T-helper 2 cell (primary cell): Measurements from ENCODE around the gene LATS2.

Experiments used
- DNase-seq, 5 experiments: peaks; one replicate each; pipeline versions ENCODE4 v3.0.0 to v3.0.0-alpha.2; 2012 to 2022

The LATS2 gene

DNA sequence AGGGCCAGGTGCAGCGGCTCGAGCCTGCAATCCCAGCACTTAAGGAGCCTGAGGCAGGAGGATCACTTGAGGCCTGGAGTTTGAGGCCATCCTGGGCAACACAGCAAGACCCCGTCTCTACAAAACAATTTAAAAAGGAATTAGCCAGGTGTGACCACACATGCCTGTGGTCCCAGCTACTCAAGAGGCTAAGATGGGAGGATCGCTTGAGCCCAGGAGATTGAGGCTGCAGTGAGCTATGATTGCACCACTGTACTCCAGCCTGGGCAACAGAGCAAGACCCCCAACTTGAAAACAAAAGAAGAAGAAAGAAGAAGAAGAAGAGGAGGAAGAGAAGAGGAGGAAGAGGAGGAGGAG is 47.7 kb downstream of the LATS2 start:
- DNase-seq: no peak

DNA sequence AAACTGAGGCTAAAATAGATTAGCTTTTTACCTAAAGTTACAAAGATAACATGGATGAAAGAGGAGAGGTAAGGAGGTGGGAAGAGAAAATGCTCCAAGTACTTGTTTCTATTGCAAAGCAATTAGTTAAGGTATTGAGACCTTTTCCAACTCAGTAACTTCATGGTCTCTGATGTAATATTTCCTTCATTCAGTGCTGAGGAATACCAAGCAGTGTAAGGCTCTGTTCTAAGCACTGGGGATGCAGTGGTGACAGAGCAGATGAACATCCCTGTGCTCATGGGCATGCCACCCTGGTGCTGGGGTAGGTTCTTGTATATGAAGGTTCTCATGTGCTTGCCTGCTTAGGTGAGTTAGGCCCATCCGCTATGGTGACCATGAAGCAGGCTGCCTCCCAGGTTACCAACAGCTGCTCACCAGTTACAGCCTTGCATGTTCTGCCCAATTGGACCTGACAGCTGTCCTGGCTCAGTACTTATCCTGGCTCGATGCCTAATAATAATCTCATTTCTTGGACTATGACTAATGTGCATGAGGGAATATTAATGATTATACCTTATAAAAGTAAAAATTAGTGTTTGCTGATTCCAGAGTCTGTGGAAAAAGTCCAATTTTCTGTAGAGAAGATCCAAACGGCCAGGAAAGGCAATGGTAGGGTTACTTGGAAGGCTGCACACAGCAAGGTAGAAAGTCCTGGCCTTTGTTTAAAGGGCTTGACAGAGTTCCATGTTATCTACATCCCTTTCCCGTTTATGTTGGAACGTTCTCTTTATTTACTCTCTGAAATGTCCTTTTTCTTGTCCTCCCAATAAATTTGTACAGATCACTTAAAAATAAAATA is 48.3 kb downstream of the LATS2 start:
- DNase-seq: no peak

- DNase-seq: no peak
Observed at GRCh38 chr13:21012211-21012610, 49.2 kb downstream of the LATS2 start.

DNA sequence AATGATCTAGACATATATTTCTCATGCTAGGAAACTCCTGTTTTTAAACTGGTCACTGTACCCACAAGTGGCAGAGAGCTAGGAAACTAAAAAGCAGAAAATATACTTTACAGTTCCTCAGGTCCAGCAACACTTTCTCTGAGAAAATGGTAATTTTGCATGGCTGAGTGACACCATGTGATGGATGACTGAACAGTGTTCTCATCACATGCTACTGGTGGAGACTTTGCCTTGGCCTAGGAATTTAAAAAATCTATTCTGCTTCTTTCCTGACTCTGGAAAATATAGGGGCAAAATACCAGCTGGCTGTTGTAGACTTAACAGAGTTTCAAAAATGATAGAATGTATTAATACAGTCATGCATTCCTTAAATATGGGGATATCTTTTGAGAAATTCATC is 50.0 kb downstream of the LATS2 start:
- DNase-seq: no peak

GRCh38 chr13:21010621-21011020 is 50.8 kb downstream of the LATS2 start:
- DNase-seq: peak in 1 of 5 experiments; percentile 14

GRCh38 chr13:21009036-21009435 is 52.4 kb downstream of the LATS2 start:
- DNase-seq: no peak

DNA sequence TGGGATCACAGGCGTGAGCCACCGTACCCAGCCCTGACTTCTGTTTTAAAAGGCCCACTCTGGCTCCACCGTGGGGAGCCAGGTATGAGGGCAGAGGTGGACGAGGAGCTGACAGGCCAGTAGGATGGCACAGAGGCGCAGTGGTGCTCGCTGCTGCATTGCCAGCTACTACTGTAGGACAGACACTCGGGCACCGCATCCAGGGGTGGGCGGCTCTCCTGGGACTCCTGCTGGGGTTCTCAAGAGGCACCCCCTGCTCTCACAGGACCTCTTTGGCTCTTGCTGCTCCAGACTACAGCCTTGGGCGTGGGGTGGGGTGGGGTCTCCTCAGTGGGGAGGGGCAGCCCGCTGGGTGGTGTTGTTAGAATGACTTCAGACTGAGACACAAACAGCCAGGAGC is 53.4 kb downstream of the LATS2 start:
- DNase-seq: no peak

DNA sequence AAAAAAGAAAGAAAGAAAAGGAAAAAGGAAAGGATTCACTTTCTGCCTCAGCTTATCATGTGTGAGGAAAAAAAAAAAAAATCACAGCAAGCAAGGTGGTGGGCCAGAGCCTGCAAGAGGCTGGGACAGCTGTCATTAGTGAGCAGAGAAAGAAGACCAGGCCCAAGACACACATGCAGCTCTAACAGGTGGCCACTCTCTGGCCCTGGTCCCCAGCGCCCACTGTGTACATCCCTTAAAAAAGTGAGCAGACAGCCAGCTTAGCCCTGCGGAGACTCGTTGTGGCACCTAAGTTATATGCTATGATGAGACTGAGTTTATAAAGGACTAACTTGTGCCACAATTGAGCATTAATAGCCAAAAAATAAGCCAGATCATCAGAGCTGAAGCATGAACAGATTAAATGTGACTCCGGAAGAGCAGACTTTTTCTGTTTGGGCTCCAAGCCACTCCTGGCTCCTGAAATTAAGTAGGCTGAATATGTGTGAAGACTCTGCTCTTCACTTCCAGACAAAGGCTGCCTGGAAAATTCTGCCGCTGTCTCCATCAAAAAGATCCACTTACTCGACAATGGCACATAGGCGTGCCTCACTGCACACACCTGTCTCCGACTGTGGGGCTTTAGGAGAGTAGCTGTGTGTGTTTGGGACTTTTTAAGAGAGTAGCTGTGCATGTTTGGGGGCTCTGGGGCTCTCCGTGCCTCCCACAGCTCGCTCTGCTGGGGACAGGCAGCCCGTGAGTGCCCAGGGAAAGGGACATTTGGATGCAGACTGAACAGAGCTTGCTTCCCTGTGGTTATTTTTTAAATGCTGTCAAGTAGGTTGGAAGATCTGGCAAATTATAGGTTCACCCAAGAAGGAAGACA is 55.0 kb downstream of the LATS2 start:
- DNase-seq: no peak

DNA sequence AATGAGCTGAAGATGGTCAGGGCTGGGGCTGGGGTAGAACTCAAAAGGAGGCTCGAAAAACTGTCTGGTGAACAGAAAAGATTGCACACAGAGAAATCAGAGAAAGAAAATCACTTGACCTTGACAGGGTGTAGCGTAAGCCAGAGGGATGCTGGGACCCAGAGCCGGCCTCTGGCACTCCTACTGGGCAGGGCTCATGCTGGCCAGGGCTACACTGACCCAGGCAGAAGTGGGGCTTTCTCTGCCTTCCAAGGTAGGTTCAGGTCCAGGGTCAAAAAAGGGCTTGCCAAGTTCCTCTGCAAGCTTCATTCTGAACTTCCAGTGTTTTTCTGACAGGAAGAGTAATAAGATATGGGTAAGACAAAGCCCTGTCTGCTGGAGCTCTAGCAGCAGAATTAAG is 56.2 kb downstream of the LATS2 start:
- DNase-seq: no peak

DNA sequence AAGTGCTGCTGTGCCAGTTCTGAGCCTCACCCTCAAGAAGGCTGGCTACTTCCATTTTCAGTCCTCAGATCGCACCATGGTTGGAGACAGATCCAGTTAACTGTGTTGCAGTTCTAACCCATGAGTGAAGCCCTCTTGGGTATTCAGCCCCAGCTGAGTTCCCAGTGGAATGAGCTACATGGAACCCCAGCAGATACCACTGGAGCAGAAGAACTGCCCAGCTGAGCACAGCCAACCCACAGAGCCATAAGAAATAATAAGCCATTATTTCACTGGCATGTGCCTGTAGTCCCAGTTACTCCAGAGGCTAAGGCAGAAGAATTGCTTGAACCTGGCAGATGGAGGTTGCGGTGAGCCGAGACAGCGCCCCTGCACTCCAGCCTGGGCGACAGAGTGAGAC is 59.9 kb downstream of the LATS2 start:
- DNase-seq: no peak

DNA sequence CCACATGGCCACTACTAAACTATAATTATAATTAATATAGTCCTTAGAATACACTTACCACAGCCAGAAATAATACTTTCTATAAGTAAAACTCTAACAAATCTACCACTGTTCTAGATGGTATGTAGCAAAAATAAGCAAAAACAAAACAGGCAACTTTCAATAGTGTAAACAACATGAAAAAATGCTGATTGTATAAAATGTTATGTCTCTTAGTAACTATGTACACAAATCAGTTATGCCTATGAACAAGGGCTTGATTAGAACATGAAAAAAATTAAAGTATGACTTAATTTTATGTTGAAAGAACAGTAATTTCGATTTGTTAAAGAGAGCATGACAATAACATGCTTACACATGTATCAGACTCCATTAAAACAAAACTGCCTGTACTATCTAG is 60.7 kb downstream of the LATS2 start:
- DNase-seq: no peak

GRCh38 chr13:20998649-20999415 is 62.6 kb downstream of the LATS2 start:
- no peak for DNase-seq

DNA sequence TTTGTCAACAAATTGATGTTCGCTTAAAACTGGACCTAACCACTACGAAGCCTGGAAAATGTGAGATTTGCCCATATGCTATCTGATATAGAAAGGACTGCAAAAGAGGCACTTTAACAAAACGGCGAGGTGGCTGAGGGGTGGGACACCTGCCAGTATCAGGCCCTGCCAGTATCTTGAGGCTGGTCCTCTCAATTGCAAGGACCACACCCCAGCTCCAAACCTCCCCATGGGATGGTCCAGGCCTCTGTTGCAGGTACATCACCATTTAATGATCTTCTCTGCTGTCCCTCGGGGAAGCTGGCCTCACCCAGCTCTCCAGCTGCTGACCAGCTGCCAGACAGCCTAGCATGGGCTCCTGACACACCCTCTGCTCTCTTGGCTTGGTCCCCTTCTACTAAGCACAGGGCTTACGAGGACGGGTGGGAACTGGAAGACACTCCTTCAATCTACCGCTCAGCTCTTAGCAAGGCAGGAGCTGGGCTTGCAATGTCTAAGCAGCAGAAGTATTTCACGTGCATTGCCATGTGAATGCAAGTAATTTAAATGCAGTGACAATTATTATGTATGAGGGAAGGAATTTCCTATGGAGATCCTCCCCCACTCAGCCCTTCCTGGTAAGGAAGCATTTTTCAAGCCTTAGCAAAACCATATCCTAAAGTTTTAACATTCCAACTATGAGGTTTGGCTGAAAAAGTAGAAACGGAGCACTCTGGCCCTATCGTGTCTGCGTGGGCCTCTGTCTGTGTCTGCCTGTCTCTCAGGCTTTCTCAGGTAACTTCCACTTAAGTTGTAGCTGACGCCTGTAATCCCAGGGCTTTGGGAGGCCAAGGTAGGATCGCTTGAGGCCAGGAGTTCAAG is 63.9 kb downstream of the LATS2 start:
- DNase-seq: no peak

DNA sequence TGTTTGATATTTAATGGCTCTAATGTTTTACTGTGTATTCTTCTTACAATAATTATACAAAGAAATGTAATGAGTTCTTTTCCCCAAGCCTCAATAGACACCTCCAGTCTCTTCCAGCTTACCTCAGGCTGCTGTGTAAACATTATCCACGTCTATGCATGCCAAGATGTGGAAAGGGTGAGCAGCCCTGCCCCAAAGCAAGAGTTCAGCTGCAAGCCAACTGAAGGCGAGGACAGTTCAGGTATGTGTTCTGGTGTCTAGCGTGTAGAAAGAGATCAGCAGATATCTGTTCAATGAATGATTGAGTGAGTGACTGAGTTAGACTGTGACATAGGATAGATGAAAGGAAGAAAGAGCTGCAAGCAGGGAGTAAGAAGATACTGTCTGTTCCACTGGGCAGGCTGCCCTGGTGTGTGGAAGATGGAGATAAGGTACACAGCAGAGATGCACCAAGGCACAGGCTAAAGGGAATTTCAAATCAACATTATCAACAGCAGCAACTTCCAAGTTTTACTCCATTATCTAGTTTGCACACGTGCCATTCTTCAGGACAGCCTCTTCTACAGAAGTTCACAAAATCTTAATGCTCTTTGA is 66.0 kb downstream of the LATS2 start:
- no peak for DNase-seq

DNA sequence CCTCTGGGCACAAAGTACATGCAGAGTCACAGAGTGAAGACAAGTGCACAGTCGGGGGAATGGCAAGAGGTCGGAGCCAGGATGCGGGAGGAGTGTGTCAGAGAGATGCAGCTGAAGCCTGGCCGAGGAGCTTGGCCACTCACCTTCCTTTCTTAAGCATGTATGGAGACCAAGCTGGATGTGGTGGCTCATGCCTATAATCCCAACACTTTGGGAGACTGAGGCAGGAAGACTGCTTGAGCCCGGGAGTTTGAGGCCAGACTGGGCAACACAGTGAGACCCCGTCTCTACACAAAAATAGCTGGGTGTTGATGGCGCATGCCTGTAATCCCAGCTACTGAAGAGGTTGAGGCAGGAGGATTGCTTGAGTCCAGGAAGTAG is 67.0 kb downstream of the LATS2 start:
- DNase-seq: no peak

DNA sequence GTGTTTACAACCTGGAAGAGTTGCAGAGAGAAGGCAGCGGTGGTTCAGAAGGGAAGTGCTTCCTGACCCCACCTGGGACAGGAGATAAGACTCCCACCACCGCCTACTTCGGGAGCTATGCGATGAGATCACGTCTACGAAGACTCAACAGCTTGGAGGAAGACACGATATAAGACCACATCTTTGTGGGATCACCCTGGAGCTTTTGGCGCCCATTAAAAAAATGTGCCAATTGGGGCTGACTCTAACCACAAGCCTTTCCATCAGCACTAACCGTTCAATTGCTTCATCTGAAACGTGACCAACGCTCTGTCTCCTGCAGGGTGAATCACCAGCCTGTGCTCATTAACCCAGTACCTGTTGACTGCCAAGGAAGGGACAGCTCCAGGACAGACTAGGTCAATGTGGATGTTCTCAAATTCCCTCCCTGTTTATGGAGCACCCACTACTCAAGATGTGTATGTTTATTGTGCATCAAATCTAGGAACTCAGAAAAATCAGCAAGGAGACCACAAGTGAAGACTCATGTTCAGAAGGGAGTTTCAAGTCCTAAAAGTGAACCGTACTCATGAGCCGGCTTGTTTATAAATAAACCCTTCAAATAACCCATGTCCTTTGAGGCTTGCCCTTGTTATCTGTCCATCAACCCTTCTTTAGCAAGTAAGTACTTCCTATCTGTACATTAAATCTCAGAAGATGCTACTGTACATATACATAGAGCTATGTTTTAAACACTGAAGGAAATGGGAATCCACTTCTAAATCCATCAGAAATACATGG is 67.5 kb downstream of the LATS2 start:
- peak in 1 of 5 experiments; percentile 53 for DNase-seq

DNA sequence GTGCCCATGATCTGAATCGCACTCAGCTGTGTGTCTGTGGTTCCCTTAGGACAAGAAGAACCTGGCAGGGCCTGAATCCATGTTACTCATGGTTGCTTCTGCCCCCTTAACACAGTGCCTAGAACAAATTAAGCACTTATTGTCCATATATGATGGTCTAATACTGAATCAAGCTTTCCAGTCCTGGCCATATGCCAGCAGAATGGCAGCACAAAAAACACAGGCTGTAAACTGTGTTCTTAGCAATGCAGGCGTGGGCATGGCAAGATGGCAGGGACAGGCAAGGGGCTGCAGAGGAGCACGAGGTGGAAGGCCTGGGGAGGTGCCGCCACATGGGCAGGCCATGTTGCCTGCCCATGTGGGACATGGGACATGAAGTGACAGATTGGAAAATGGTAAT is 68.2 kb downstream of the LATS2 start:
- no peak for DNase-seq

DNA sequence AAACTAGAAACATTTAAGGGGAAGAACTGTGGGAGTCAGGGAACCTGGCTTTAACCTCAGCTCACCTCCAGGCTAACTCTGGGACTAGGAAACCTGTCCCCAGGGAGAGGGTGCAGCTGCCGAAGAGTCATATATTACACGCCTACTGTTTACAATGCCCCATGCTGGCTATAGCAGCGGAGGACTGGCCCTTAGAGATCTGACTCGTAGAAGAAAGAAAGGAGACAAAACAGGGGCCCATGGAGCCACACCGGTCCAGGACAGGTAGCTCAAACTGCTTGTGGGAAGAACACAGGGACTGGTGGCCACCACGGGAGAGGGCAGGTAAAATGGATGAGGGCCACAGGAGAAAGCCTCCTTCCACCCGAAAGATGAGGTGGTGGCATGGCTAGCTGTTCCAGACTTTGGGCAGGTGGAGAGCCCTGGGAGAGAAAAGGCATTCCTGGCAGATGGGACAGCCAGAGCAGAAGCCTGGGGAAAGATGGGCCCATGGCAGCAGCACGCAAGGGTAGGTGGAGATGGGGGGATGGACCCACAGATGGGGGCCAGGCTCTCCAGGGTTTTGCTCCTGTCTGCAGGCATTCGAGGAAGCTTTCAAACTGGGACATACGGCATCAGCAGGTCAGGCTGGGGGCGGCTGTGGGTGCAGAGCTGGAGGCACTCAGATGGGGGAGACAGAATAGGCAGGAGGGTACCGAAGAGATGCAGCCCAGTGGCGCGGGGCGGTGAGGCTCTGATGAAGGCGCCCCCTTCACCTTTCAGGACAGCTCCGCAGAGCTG is 69.5 kb downstream of the LATS2 start:
- no peak for DNase-seq

- no peak for DNase-seq
Observed at GRCh38 chr13:20990910-20991525, 70.4 kb downstream of the LATS2 start.
